Measurements from ENCODE around the gene HSPA6.

DNA sequence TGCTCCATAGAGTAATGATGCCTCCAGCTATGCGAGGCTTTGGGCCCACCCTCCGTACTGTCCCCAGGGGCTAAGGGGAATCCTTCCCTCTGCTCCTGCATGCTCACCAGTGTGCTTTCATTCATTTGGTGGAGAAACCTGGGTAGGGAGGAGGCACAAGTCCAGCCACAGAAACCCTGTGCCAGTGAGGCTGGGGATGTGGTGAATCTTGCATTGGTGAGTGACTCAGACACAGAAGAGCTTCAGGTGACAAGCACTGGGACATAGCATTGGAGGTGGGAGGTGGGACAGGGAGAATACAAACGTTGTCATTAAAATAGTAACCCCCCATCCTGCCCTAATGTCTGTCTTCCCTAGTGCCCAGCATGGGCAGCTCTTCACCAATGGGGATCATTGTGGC is 13.9 kb upstream of the HSPA6 start:
- TF ChIP-seq OSR1 (CRISPR knock-in tag; IDR thresholded peaks at IDR 0.05) (no peak), ZNF70 (CRISPR knock-in tag; IDR thresholded peaks at IDR 0.05) (no peak), CSDC2 (CRISPR knock-in tag; IDR thresholded peaks at IDR 0.05) (no peak), GLIS3 (CRISPR knock-in tag; IDR thresholded peaks at IDR 0.05) (no peak), PATZ1 (CRISPR knock-in tag; IDR thresholded peaks at IDR 0.05; ENCODE audit: borderline replicate concordance) (no peak), ZC3H10 (CRISPR knock-in tag; IDR thresholded peaks at IDR 0.05) (no peak), POU6F1 (CRISPR knock-in tag; IDR thresholded peaks at IDR 0.05; ENCODE audit: borderline replicate concordance, low read depth) (no peak), PPARA (CRISPR knock-in tag; IDR thresholded peaks at IDR 0.05; ENCODE audit: borderline replicate concordance) (no peak)
- TF ChIP-seq, protein P1, sequence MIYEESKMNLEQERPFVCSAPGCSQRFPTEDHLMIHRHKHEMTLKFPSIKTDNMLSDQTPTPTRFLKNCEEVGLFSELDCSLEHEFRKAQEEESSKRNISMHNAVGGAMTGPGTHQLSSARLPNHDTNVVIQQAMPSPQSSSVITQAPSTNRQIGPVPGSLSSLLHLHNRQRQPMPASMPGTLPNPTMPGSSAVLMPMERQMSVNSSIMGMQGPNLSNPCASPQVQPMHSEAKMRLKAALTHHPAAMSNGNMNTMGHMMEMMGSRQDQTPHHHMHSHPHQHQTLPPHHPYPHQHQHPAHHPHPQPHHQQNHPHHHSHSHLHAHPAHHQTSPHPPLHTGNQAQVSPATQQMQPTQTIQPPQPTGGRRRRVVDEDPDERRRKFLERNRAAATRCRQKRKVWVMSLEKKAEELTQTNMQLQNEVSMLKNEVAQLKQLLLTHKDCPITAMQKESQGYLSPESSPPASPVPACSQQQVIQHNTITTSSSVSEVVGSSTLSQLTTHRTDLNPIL (CRISPR knock-in tag; IDR thresholded peaks at IDR 0.05; ENCODE audit: low read depth): no peak

Measured in SK-N-SH treated with all-trans-retinoic acid at 6 μM for 48 hours (cell line).